GM21723 (cell line): Measurements from ENCODE around the gene QSOX2.

Experiments used
- ATAC-seq: cut with Tn5 transposase; IDR thresholded peaks from one replicate; pipeline ENCODE4 v1.9.1; 2021; ENCODE audit warnings: mild to moderate bottlenecking, moderate library complexity; ENCODE audit not compliant: unreplicated experiment

Gene QSOX2

GRCh38 chr9:136178061-136178772 lies 67.4 kb downstream of the QSOX2 start:
- no peak for ATAC-seq

GRCh38 chr9:136177224-136177623 lies 68.4 kb downstream of the QSOX2 start:
- ATAC-seq = no peak

- no peak for ATAC-seq
These were observed 69.9 kb downstream of the QSOX2 start for GRCh38 chr9:136175616-136176197.

GRCh38 chr9:136174779-136175615 lies 70.6 kb downstream of the QSOX2 start:
- no peak for ATAC-seq

DNA sequence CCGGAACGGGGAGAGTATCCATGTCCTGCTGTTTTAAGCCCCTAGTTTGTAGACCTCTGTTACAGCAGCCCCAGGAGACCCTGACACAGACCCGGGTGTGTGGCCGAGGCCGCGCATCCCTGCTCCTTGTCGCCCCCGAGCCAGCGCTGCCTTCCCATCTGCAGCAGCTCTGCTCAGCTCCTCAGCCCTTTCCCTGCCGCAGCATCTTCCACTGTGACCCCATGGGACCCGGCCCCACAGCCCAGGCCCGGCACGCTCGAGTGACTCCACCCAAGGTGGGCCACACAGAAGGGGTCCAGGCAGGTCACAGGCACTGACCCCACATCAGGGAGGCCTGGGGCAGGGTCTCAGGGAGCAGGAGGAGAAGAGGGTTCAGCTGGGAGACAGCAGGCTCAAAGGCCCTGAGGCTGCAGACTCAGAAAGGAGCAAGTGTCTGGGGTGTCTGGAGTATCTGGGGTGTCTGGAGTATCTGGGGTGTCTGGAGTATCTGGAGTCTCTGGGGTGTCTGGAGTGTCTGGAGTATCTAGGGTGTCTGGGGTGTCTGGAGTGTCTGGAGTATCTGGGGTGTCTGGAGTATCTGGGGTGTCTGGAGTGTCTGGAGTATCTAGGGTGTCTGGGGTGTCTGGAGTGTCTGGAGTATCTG lies 71.8 kb downstream of the QSOX2 start:
- ATAC-seq = no peak

DNA sequence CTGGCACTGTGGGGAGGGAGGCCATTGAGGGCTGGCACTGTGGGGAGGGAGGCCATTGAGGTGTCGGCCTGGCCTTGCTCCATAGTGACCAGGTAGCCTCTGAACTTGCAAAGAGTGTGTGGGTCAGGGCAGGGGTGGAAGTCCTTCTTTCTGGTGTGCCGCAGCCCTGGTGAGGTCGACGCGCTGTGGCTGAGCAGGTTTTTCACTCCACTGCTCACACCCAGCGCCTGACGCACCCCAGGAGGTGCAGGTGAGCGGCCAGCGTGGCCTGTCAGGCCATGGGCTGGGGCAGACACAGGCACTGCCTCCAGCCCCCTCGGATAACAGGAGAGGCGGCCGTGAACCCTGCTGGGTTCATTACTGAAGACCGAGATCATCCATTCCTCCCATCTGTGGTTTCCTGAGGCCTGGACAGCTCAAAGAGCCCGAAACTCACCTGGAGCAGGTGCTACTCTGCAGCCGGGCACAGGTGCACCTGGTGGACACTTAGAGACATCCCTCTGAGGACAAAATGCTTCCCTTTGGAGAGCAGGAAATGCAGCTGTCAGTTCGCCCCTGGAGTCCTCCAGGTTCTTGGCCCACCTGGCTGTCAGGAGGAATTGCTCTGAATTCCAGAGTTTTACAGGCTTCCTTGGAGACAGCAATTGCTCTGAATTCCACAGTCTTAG lies 73.1 kb downstream of the QSOX2 start:
- no peak for ATAC-seq

- ATAC-seq = no peak
These were observed 73.7 kb downstream of the QSOX2 start for GRCh38 chr9:136171801-136172411.

DNA sequence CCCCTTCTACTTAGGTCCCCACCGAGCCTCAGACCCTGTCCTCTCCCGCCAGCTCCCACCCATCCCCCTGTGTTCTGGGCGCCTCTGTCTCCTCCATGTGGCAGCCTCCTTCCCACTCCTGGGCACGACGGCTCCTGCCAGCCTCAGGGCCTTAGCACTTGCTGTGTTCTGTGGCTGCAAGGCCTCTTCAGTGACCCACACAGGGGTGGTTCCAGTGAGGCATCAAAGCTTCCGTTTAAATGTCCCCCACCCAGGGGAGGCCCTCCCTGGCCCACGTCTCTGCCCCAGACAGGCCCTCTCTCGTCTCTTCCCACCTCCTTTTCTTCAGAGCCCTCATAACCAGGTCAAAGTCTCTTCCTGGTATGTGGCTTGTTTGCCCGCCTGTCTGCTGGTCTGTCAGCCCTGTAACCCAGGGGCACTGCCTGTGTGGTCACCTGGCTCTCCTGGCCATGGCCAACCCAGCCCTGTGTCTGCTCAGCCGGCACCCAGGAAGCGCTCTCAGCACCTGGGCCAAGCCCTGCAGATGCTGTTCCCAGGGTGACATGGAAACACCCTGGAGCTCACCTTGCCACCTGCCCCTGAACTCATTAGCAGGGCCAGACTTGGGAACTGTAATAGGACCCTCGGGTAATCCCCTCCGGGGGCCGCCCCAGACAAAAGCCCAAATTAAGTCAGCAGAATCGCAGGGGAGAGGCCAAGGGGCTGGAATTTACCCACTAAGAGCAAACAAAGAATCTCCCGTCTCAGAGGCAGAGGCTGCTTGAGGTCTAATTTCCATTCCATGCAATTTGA lies 74.4 kb downstream of the QSOX2 start:
- ATAC-seq = no peak

GRCh38 chr9:136170006-136170901 lies 75.4 kb downstream of the QSOX2 start:
- no peak for ATAC-seq

GRCh38 chr9:136169495-136169894 lies 76.1 kb downstream of the QSOX2 start:
- ATAC-seq = no peak

DNA sequence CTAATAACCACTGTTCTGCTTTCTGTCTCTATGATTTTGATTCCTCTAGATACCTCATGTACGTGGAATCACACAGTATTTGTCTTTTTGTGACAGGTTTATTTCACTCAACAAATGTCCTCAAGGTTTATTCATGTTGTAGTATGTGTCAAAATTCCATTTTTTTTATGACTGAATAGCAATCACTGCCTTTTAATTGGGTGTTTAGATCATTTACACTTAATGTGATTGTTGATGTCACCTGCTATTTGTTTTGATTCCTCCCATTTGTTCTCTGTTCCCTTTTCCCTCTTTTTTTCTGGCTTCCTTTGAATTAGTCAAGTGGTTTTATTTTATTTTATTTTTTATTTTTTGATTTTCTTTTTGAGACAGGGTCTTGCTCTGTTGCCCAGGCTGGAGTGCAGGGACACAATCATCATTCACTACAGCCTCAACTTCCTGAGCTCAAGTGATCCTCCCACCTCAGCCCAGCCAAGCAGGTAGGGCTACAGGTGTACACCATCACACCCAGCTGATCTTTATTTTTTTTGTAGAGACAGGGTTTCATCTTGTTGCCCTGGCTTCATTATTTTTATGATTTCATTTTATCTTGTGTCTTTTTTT lies 82.3 kb downstream of the QSOX2 start:
- no peak for ATAC-seq

DNA sequence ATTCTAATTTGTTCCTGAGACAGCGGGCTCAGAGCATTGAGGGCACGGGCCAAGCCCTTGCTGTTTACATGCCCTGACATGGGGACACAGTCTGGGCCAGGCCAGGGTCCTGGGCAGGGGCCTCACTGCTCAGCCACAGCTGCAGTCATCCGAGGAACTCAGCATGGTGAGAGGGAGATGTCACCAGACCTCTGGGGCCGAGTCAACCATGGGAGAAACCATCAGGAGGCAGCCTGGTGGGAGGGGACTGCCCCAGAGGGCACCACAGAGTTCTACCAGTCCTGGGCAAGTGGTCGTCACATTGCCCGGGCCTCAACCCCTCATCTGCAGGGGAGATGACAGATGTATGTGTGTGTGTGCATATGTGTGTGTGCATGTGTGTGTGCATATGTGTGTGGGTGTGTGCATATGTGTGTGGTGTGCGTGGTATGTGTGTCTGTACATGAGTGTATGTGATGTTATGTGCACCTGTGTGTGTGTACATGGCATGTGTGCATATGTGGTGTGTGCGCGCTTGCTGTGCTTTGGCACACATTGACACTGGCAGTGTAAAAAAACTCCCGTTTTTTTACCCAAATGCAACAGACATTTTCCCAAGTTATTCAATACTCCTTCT lies 84.5 kb downstream of the QSOX2 start:
- ATAC-seq = no peak

DNA sequence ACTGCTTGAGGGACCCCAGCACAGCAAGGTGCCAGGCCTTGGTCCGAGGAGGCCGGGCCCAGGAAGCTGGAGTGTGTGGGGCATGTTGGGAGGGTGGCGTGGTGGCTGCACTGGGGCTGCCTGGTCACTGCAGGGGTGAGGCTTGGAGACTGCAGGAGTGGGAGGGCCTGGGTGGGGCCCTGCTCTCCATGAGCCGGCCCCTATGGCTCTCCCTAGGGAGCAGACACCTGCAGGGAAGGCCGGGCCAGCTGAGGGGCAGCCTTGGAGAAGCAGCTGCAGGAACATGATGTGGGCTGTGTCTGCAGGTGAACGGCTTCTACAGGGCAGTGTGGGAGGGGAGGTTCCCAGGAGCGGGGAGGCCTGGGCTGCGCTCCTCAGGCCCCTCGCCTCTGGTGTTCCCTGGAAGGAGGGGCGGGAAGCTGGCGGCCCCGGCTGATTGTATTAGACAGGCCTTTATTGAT lies 85.2 kb downstream of the QSOX2 start:
- no peak for ATAC-seq

DNA sequence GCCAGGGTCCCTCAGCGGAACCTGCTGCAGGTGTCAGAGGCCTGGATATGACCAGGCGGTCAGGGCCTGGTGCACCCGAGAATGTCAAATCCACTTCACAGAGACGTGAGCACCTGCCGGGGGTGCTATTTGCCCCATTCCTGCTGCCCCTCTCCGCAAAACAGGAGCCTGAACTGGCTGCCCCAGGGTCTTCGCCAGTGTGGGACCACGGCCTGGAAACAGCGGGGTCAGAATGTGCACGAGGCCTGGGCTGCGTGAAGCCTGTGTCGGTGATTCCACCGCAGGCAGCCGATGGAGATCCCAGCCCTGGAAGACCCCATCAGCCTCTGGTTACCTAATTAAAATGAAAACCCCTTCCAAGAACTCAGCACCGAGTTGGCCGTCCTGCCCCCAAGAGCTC lies 85.8 kb downstream of the QSOX2 start:
- ATAC-seq = no peak

DNA sequence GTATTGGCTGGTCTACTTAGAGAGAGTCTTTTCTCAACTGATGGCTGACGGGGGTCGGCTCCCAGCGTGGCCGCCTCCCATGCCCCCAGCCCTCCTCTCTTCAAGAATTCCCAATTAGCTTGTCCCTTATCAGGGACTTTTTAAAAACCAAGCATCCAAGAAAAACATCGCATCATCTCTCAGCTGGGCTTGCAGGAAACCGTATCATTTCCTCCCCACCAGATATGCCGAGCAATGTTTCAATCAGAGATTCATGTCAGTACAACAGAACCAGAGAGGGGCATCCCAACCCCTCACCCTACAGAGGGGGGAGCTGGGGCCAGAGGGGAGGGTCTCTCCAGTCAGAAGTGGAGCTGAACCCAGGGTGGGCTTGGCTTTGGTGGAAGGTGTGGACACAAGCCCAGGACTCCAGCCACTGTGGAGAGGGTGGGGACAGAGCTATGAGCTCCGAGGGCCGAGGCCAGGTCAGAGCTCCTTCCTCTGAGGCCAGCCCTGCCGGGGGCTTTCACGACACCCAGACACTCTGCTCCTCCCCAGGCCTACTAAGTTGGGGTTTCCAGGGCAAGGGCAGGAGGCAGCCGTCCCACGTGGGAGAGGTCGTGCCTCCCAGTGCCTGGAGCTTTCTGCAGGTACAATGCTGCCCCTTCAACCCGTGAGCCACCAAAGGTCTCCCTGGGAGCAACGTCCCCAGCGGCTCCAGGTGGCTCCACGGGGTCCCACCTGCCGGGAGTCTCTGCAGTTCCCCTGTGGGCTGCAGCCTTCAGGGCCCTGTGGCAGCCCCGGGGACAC lies 87.9 kb downstream of the QSOX2 start:
- ATAC-seq = no peak
